ENCODE results near the gene DOLPP1. TPM values are rescaled to one million over a fixed set of nuclear protein-coding genes. Genes with fewer than 3 reads are reported as not detected.

The DOLPP1 gene
- total and polyA plus RNA-seq, 7 experiments from 2014 or later: 5.7 to 17.1 (median 11.9) TPM

DNA sequence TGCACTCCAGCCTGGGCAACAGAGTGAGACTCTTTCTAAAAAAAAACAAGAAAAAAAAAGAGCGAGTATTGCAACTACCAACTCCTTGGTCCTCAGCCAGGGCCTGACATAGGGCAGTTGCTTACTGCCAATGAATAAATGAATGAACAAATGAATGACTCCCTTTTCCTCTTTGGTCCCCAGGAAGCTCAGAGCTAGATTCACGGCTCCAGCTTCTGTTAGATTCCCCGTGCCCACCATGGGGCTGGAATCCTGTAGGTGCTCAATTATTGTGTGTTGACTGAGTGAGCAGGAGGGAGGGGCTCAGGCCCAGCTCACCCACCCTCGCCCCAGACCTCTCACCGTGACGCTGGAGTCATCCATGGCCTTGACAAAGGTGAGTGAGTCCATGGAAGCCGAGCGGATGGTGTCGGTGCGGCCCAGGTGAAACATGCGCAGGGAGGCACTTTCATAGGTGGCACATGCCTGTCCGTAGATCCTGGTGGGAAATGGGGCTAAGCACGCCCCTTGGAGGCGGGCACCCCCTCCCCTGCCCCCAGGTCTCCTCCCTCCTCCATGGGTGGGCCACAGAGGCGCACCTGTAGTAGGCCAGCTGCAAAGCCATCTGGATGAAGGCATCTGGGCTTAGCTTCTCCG is 16.9 kb downstream of the DOLPP1 start:
- Mint-ChIP-seq H3K4me3 (no peak overlapping the region), H3K27ac (no peak overlapping the region), H3K27me3 (no peaks in the 10 kb centered on the region), H3K36me3 (peaks cover 0 to 3% (median 0%) of the 10 kb centered on the region in 5 donors), H3K9me3 (no peaks in the 10 kb centered on the region), H3K4me1 (peaks cover 0 to 2% (median 0%) of the 10 kb centered on the region in 7 donors)
- intact Hi-C loops (cut with micrococcal nuclease): no loop called here
- Histone ChIP-seq H3K27ac (ENCODE audit: low read depth, low read length) (no peak overlapping the region), H3K9me3 (ENCODE audit: control insufficient read depth in 2 of 3, low read length in 3 of 3) (no peaks in the 10 kb centered on the region), H3K36me3 (ENCODE audit: control insufficient read depth in 2 of 3, insufficient read depth in 3 of 3, low read length in 3 of 3) (peaks cover 0 to 18% (median 0%) of the 10 kb centered on the region in 3 experiments), H3K4me1 (ENCODE audit: control insufficient read depth in 2 of 2, insufficient read depth in 2 of 2, low read length in 2 of 2) (no peaks in the 10 kb centered on the region), H3K27me3 (ENCODE audit: control insufficient read depth in 2 of 2, insufficient read depth in 2 of 2, low read length in 2 of 2) (no peaks in the 10 kb centered on the region), H3K4me3 (ENCODE audit: low read length) (no peak overlapping the region)
- ChIA-PET POLR2A (no interaction called here), CTCF (no interaction called here)
- ATAC-seq: no peak
- no peak for DNase-seq

DNA sequence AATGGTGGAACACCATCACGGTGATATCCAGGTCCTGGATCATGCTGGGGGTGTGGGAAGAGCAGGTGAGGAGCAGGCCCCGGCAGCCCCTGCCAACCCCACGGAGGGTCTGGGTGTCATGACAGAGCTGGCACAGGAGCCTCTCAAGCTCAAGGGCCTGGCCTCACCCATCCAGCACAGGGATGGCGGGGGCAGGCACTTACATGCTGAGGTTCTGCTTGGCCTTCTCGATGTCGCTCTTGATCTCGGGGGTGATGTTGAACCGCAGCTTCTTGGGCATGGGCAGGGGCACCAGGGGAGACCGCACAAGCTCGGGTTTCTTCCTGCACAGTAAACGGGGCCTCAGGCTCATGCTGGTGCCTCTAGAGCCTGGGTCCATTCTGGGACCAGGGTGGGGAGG is 17.4 kb downstream of the DOLPP1 start:
- Histone ChIP-seq H3K36me3 (ENCODE audit: control insufficient read depth in 2 of 3, insufficient read depth in 3 of 3, low read length in 3 of 3) (peaks cover 0 to 18% (median 0%) of the 10 kb centered on the region in 3 experiments), H3K4me3 (ENCODE audit: low read length) (no peak overlapping the region), H3K27ac (ENCODE audit: low read depth, low read length) (no peak overlapping the region), H3K4me1 (ENCODE audit: control insufficient read depth in 2 of 2, insufficient read depth in 2 of 2, low read length in 2 of 2) (no peaks in the 10 kb centered on the region), H3K27me3 (ENCODE audit: control insufficient read depth in 2 of 2, insufficient read depth in 2 of 2, low read length in 2 of 2) (no peaks in the 10 kb centered on the region), H3K9me3 (ENCODE audit: control insufficient read depth in 2 of 3, low read length in 3 of 3) (no peaks in the 10 kb centered on the region)
- DNase-seq: no peak
- POLR2A ChIA-PET: no interaction called here
- Mint-ChIP-seq H3K27ac (peak overlapping the region in 1 of 9 donors; percentile 41), H3K4me1 (peaks cover 0 to 2% (median 0%) of the 10 kb centered on the region in 7 donors), H3K27me3 (no peaks in the 10 kb centered on the region), H3K9me3 (no peaks in the 10 kb centered on the region), H3K4me3 (no peak overlapping the region), H3K36me3 (peaks cover 0 to 3% (median 0%) of the 10 kb centered on the region in 5 donors)
- CTCF ChIA-PET: no interaction called here
- intact Hi-C loops (cut with micrococcal nuclease): no loop called here
- no peak for ATAC-seq

DNA sequence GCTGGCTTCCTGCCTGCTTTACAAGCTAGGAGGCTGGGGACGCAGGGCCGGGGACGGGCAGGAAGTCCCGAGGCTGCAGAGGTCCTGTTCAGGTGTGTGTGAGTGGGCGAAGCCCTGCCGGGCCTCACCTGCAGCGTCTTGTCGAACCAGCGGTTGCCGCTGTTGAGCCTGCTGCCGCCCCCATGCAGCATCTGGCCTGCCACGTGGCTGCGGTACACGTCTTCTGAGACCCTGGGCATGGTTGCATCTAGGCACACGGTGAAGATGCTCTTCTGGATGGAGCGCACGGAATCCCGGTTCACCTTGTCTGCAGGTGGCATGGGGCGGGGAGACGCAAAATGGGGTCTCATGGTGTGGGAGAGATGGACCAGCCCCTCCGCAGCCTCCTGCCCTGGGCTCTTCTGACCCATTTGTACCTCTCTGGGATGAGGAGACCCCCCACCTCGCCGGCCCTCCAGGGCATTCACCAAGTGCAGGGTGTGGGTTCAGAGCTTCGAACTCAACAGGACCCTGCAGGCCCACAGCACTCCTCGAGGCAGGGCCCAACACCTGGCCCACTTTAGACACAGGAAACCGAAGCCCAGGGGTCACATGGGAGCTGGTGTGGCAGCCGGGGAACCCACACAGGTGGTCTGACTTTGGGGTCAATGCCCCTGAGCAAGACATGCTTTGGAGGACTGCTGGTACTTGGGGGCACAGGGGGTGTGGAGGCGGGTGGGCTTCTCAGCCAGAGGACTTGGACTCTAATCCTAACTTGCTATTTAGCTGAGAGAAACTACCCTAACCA is 19.7 kb downstream of the DOLPP1 start:
- ChIA-PET CTCF (no interaction called here), POLR2A (interaction anchor here (0.7 kb wide), 1 partner anchor 22 kb away, joined by 3 read pairs; no protein-coding TSS in a partner anchor)
- Histone ChIP-seq H3K4me1 (ENCODE audit: control insufficient read depth in 2 of 2, insufficient read depth in 2 of 2, low read length in 2 of 2) (no peaks in the 10 kb centered on the region), H3K4me3 (ENCODE audit: low read length) (no peak overlapping the region), H3K9me3 (ENCODE audit: control insufficient read depth in 2 of 3, low read length in 3 of 3) (no peaks in the 10 kb centered on the region), H3K27ac (ENCODE audit: low read depth, low read length) (no peak overlapping the region), H3K36me3 (ENCODE audit: control insufficient read depth in 2 of 3, insufficient read depth in 3 of 3, low read length in 3 of 3) (peaks cover 0 to 11% (median 0%) of the 10 kb centered on the region in 3 experiments), H3K27me3 (ENCODE audit: control insufficient read depth in 2 of 2, insufficient read depth in 2 of 2, low read length in 2 of 2) (no peaks in the 10 kb centered on the region)
- peaks cover 0 to 3% (median 0%) of the 10 kb centered on the region in 5 donors for H3K36me3 Mint-ChIP-seq
- no peak overlapping the region for H3K4me3 Mint-ChIP-seq
- H3K4me1 Mint-ChIP-seq: no peaks in the 10 kb centered on the region
- H3K27ac Mint-ChIP-seq: no peak overlapping the region
- DNase-seq (no peak), ATAC-seq (no peak)
- intact Hi-C loops (cut with micrococcal nuclease): no loop called here
- H3K9me3 Mint-ChIP-seq: no peaks in the 10 kb centered on the region
- no peaks in the 10 kb centered on the region for H3K27me3 Mint-ChIP-seq

DNA sequence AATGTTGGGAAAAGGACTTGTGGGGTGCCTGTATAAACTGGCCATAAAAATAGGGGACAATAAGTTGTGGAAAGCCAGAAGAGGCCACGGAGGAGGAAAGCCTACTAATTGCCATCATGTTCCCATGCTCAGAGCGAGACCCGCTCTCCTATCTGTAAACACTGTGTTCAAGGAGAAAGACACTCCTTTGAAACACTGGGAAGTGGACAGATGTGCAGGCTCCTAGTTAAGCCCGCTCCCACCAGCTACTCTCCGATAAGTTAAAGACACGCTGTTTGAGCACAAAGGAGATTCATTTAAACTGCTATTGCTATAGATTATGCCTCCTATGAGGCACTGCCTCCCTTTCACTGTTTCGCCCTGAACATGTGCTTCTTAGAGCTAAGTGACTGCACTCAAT is 20.4 kb downstream of the DOLPP1 start:
- H3K4me1 Mint-ChIP-seq: no peaks in the 10 kb centered on the region
- H3K9me3 Mint-ChIP-seq: no peaks in the 10 kb centered on the region
- no peaks in the 10 kb centered on the region for H3K27me3 Mint-ChIP-seq
- Histone ChIP-seq H3K27me3 (ENCODE audit: control insufficient read depth in 2 of 2, insufficient read depth in 2 of 2, low read length in 2 of 2) (no peaks in the 10 kb centered on the region), H3K36me3 (ENCODE audit: control insufficient read depth in 2 of 3, insufficient read depth in 3 of 3, low read length in 3 of 3) (peaks cover 0 to 6% (median 0%) of the 10 kb centered on the region in 3 experiments), H3K9me3 (ENCODE audit: control insufficient read depth in 2 of 3, low read length in 3 of 3) (no peaks in the 10 kb centered on the region), H3K4me1 (ENCODE audit: control insufficient read depth in 2 of 2, insufficient read depth in 2 of 2, low read length in 2 of 2) (no peaks in the 10 kb centered on the region), H3K4me3 (ENCODE audit: low read length) (no peak overlapping the region), H3K27ac (ENCODE audit: low read depth, low read length) (no peak overlapping the region)
- no peak for DNase-seq
- POLR2A ChIA-PET: no interaction called here
- ATAC-seq: no peak
- H3K36me3 Mint-ChIP-seq: peaks cover 0 to 2% (median 0%) of the 10 kb centered on the region in 5 donors
- CTCF ChIA-PET: no interaction called here
- no peak overlapping the region for H3K27ac Mint-ChIP-seq
- intact Hi-C loops (cut with micrococcal nuclease): no loop called here
- no peak overlapping the region for H3K4me3 Mint-ChIP-seq

DNA sequence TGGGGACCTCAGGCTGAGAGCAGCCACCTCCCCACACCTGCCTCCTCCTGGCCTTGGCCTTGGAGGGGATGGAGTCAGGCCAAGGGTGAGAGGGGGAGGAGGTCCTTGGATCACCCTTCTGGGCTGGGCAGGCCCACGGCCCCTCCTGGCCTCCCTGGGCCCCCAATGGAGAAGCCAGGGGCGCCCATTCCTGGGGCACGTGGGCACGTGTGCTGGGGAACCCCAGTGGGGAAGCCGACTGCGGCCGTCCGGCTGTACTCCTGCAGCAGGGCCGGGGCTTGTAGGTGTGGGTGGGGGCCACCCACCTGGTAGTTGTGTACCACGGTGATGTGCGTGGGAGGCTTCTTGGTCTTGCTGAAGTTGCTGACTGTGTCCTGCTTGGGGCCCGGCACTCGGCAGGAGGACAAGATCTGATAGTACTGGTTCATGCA is 21.2 kb downstream of the DOLPP1 start:
- Histone ChIP-seq H3K27ac (ENCODE audit: low read depth, low read length) (no peak overlapping the region), H3K36me3 (ENCODE audit: control insufficient read depth in 2 of 3, insufficient read depth in 3 of 3, low read length in 3 of 3) (peaks cover 0 to 6% (median 0%) of the 10 kb centered on the region in 3 experiments), H3K4me1 (ENCODE audit: control insufficient read depth in 2 of 2, insufficient read depth in 2 of 2, low read length in 2 of 2) (no peaks in the 10 kb centered on the region), H3K27me3 (ENCODE audit: control insufficient read depth in 2 of 2, insufficient read depth in 2 of 2, low read length in 2 of 2) (no peaks in the 10 kb centered on the region), H3K4me3 (ENCODE audit: low read length) (no peak overlapping the region), H3K9me3 (ENCODE audit: control insufficient read depth in 2 of 3, low read length in 3 of 3) (no peaks in the 10 kb centered on the region)
- DNase-seq: no peak
- POLR2A ChIA-PET: no interaction called here
- Mint-ChIP-seq H3K4me3 (no peak overlapping the region), H3K27me3 (no peaks in the 10 kb centered on the region), H3K9me3 (no peaks in the 10 kb centered on the region), H3K36me3 (no peaks in the 10 kb centered on the region), H3K4me1 (peaks cover 0 to 4% (median 0%) of the 10 kb centered on the region in 7 donors), H3K27ac (peak overlapping the region in 1 of 9 donors; percentile 25)
- CTCF ChIA-PET: no interaction called here
- ATAC-seq: no peak
- intact Hi-C loops (cut with micrococcal nuclease): no loop called here

DNA sequence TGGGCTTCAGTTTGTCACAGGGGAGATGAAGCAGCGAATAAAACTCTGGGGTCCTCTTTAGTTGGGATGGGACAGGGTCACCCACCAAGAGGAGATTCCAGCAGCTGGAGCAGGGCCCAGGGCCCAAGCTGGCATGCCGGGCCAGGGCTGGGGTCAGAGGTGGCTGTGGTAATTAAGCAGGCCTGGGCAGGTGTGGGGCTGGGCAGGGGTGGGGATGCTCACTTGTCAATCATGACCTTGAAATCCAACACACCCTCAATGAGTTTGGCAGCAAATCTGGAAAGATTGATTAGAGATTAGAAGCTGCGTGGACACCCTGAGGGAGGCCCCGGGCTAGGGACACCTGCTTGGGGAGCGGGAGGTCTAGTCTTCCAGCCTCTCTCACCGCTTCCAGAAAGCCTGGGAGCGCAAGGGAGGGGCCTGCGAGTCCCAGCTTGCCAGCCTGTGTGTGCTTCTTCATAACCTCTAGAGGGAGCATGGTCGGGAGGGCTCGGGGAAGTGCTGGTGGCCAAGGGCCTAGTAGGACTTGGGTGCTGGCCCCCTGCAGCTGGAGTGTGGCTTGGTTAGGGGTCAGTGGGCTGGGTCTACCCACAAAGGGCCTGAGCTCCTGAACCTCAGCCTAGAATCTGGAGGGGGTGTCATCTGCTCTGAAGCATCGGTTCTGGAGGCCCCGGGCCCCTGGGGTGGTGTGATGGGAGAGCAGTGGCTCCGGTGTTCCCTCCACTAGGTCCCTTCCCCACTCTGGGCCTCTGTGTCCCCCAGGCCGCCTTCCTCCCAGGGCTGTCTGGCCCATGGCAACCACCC is 22.1 kb downstream of the DOLPP1 start:
- no peak overlapping the region for H3K4me3 Mint-ChIP-seq

More for the DNA sequence above, 22.1 kb downstream of the DOLPP1 start:
- Mint-ChIP-seq H3K36me3 (peaks cover 0 to 2% (median 0%) of the 10 kb centered on the region in 5 donors), H3K9me3 (no peaks in the 10 kb centered on the region), H3K27ac (no peak overlapping the region), H3K4me1 (peaks cover 0 to 4% (median 0%) of the 10 kb centered on the region in 7 donors), H3K27me3 (no peaks in the 10 kb centered on the region)
- Histone ChIP-seq H3K36me3 (ENCODE audit: control insufficient read depth in 2 of 3, insufficient read depth in 3 of 3, low read length in 3 of 3) (peaks cover 0 to 6% (median 0%) of the 10 kb centered on the region in 3 experiments), H3K27ac (ENCODE audit: low read depth, low read length) (no peak overlapping the region), H3K9me3 (ENCODE audit: control insufficient read depth in 2 of 3, low read length in 3 of 3) (no peaks in the 10 kb centered on the region), H3K4me1 (ENCODE audit: control insufficient read depth in 2 of 2, insufficient read depth in 2 of 2, low read length in 2 of 2) (no peaks in the 10 kb centered on the region), H3K27me3 (ENCODE audit: control insufficient read depth in 2 of 2, insufficient read depth in 2 of 2, low read length in 2 of 2) (no peaks in the 10 kb centered on the region), H3K4me3 (ENCODE audit: low read length) (no peak overlapping the region)
- POLR2A ChIA-PET: no interaction called here
- intact Hi-C loops (cut with micrococcal nuclease): no loop called here
- ATAC-seq (peak; percentile 60), DNase-seq (no peak)
- CTCF ChIA-PET: no interaction called here

Data from naive thymus-derived CD4-positive, alpha-beta T cell (primary cell).